Measurements from ENCODE around the gene PGM1.
"Not testable (repeated sequence)": the region's sequence is repeated elsewhere in the genome, so short reads cannot be mapped to it uniquely, and the experiment has no call there.

The PGM1 gene
- 27.1 to 29.9 reads per million in 2 experiments for total RNA-seq

DNA sequence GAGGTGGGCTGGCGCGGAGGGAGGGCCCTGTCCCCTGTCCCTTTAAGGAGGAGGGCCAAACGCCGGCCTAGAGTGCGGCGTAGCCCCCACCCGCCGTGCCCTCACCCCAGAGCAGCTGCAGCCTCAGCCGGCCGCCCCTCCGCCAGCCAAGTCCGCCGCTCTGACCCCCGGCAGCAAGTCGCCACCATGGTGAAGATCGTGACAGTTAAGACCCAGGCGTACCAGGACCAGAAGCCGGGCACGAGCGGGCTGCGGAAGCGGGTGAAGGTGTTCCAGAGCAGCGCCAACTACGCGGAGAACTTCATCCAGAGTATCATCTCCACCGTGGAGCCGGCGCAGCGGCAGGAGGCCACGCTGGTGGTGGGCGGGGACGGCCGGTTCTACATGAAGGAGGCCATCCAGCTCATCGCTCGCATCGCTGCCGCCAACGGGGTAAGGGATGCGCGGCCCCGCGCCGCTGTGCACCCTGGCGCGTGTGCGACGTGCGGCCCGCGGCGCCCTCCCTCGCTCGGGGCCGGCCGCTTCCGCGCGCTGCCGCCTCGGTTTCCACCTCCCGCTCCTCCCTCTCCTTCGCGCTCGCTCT lies at the start of gene PGM1:
Gene PGM1, plus strand, starts transcription at position 109 of the 583 bp plus-strand sequence. Its CDS starts 78 bp downstream, at position 187.
- peak; percentile 60 for DNase-seq (ENCODE audit: low read depth)

DNA sequence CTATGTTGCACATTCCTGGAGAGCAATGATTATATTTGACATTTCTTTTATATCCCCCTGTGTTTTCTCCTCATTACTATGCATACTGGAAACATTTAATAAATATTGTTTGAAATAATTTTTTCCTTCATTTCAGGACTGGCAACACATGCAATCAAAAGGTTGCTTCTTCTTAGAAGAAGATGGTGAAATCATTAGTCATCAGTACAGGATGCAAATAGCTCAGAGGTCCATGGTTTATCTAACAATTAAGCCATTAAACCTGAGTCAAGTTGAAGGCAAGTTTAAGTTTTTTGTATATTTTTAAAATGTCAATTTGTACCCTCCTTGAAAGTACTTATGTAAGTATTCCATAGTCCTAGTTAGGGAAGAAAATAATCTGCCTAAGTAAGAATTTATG lies 47.4 kb upstream of the PGM1 start:
- DNase-seq (ENCODE audit: low read depth) = no peak

DNA sequence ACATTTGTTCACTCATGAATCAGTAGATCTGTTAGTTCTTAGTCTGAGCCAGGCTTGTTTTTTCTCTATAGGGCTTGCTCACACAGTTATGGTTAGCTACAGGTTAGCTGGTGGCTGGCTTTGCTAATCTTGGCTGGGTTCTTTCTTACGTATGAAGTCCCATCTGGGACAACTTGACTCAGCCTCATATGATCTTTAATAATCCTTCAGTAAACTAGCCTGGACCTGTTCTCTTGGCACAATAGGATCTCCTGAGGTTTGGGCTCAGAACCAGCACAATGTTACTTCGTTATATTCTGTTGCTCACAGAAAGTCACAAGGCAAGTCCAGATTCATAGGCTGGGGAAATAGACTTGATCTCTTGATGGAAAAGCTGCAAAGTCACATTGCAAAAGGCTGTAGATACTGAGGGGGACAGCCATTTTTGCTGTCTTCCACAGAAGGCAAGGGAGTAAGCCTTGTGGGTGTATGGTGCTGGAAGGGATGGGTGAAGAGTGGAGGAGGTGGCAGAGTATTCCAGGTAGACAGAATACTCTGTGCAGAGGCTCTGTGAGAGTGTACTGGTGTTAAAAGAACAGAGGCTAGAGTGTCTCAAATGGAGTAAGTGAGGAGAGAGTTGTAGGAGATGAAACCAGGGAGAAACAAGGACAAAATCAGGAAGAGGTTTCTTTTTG lies 45.5 kb upstream of the PGM1 start:
- DNase-seq (ENCODE audit: low read depth) = no peak

DNA sequence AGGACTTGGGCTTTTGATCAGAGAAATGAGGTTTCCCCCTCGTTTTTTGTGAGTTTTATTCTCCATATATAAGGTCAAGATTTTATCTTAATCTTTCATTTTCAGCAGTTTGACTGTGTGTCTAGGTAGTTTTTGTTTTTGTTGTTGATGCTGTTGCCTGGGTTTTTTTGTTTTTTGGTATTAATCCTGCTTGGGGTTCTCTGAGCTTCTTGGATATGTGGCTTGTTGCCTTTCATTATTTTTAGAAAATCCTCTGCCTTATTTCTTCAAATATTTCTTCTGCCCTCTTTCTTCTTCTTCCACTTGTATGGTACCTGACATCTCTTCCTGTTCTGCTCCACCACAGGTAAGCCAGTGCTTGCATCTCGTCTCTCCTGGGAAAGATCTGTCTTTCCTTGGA lies 44.9 kb upstream of the PGM1 start:
- DNase-seq (ENCODE audit: low read depth) = no peak

DNA sequence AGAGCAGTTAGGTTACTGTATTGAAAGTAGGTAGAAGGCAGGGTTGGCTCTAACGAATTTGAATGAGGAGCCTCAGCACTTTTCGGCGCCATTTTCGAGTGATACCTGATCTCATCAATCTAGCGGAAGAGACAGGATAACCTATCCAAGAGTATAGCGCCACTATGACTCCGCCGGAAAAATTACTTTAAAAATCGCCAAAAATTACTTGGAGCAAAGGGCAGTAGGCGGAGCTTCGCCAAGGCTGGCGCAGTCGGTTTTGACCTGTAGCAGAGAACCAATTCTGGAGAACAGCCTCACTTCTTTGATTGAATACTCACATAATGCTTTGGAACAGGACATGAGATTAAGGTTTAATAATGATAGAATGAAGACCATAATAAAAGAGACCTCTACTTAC lies 44.3 kb upstream of the PGM1 start:
- no peak for DNase-seq (ENCODE audit: low read depth)

DNA sequence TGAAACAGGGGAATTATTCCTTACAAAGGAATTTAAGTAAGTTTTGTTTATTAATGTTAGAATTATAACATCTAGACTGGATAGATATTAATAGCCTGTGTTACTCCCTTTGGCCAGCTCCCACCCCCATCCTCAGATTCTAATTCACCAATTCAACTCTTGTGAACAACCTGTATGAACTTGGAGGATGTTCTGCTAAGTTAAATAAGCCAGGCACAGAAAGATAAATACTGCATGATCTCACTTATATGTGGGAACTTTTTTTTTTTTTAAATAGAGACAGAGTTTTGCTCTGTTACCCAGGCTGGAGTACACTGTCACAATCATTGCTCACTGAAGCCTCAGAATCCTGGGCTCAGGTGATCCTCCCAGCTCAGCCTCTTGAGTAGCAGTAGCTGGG lies 37.7 kb upstream of the PGM1 start:
- no peak for DNase-seq (ENCODE audit: low read depth)

DNA sequence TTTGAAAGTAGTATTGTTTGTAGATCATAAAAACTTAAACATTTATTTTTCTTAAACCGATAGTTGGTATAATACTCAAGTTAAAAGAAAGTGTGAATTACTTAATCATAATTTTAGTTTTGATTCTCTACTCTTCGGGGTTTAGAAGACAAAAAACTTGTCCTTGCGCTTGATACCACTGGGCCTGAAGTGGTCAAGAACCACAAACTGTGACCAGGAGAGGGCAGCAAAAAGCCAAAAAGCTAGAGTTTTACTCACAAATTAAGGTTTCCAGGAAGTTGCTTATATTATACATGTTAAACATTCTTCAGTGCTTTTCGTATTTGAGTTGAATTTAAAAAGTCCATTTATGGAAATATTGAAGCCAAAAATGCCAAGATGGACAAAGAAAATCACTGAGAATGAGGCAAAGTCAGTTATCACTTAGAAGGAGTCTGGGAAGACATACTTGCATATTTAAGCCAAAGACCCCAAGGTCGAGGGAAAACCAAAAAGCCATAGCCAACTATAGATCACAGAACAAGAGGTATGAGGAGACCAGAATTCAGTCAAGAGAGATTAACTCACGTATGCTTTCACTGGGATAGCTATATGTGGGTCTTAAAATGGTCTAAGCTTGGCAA lies 35.7 kb upstream of the PGM1 start:
- DNase-seq (ENCODE audit: low read depth) = no peak

DNA sequence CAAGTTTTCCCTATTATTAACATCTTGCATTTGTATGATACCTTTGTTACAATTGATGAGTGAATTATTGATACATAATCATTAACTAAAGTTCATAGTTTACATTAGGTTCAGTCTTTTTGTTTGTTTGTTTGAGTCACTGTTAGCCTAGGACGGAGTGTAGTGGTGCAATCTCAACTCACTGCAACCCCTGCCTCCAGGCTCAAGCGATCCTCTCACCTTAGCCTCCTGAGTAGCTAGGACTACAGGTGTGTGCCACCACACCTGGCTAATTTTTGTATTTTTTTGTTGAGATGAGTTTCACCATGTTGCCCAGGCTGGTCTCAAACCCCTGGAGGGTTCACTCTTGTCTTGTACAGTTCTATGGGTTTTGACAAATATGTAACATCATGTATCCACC lies 33.9 kb upstream of the PGM1 start:
- DNase-seq (ENCODE audit: low read depth) = no peak

DNA sequence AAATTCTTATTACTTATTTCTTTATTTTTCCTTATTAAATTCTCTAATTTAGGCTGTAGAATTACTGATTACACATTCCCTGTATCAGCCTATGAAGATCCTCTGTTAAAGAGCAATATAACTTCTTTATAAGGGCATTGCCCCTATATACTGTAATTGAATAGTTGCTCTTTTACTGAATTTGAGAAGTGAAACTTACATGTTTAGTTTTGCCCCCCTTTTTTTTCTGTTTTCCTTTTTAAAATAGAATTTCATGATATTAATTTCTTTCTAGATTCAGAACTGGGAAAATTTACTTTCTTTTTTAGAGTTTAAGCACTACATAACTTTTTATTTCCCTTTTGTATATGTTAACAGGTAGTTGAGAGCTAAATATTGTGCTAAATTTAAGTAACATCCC lies 29.5 kb upstream of the PGM1 start:
- no peak for DNase-seq (ENCODE audit: low read depth)

DNA sequence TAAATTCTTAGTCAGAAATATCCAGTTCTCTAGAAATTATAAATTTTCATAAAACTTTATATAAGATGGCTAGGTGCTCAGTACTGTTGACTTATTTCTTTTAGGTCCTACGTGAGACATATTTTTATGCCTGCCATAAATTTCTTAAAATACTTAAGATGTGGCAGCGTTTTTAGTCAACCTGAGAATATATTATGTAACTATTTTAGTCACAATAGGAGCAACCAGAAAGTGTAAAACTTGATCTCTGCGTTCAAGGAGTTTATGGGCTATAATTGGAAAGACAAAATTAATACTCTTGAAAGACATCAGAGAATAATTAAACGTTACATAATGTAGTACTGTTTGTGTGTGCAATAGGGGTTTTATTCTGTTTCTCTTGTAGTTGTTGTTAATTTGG lies 24.1 kb upstream of the PGM1 start:
- no peak for DNase-seq (ENCODE audit: low read depth)

DNA sequence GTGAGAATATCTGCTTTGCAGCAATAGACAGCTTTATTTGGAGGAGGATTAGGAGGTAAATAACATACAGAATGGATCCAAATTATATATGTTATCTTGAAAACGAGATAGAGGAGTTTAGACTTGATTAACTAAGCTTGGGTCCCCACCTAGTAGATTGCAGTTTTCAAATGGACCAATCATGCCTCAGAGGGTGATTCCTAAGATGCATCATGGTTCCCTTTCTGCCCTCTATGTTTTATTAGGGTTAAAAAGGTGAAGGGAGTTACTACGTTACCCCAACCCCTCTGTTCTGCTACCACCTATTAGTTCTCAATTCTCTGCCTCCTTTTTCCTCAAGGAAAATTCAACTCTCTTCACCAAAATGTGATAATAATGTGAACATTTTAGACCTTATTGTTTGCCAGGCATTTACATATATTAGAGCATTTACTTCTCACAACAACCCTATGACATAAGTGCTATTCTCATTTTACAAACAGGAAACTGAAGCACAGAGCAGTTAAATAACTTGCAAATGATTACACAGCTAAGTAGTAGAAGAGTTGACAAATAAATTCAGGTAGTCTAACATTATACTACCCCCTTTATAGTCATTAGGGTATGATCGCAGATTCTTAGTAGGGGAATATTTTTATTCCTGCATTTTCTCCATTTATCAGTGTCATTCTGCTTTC lies 23.4 kb upstream of the PGM1 start:
- no peak for DNase-seq (ENCODE audit: low read depth)

DNA sequence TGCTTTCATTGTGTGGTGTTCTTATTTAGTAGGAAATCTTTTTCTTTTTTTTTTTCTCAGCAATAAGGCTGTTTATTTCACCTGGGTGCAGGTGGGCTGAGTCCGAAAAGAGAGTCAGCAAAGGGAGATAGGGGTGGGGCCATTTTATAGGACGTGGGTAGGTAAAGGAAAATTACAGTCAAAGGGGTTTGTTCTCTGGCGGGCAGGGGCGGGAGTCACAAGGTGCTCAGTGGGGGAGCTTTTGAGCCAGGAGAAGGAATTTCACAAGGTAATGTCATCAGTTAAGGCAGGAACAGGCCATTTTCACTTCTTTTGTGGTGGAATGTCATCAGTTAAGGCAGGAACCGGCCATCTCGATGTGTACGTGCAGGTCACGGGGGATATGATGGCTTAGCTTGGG lies 20.5 kb upstream of the PGM1 start:
- not testable (repeated sequence) for DNase-seq (ENCODE audit: low read depth)

DNA sequence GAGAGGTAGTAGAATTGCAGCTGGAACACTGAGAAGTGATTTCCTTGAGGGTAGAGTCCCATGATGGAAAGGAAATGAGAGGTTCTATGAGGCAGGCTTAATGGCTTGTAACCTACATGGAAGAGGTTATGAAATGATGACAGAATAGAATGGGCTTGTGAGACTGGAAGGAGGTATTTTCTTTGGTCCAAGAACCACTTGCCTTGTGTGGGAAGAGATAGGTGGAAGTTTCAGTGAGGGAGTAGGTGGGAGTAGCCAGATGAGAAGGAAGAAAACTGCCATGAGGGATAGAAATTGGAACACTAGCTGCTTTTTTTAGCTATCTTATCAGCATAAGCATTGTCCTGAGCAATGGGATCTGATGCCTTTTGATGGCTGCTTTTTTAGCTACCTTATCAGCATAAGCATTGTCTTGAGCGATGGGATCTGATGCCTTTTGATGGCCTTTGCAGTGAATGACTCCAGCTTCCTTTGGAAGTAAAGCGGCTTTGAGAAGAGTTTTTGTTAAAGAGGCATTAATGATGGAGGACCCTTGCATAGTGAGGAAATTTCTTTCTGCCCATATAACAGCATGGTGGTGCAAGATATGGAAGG lies 18.9 kb upstream of the PGM1 start:
- not testable (repeated sequence) for DNase-seq (ENCODE audit: low read depth)

DNA sequence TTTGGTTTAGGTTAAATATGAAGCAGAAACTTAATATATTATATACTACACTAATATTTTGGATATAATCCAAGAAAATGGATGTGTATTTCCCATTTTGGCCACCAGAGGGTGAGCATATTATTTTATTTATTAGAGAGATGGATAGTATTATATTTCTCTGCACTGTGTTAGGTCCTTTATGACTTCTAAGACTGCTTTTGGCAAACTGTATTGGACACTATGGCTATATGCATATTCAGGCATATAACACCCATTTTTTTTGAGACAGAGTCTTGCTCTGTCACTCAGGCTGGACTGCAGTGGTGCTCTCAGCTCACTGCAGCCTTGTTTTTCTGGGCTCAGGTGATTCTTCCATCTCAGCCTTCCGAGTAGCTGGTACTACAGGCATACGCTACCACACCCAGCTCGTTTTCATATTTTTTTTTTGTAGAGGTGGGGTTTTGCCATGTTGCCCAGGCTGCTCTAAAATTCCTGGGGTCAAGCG lies 17.8 kb upstream of the PGM1 start:
- DNase-seq (ENCODE audit: low read depth) = no peak

DNA sequence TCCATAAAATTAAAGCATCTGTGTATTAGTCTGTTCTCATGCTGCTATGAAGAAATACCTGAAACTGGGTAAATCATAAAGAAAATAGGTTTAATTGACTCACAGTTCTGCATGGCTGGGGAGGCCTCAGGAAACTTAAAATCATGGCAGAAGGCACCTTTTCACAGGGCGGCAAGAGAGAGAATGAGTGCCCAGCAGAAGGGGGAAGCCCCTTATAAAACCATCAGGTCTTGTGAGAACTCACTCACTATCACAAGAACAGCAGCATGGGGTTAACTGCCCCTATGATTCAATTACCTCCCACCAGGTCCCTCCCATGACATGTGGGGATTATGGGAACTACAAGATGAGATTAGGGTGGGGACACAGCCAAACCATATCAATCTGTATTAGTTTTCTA lies 6.9 kb upstream of the PGM1 start:
- not testable (repeated sequence) for DNase-seq (ENCODE audit: low read depth)

DNA sequence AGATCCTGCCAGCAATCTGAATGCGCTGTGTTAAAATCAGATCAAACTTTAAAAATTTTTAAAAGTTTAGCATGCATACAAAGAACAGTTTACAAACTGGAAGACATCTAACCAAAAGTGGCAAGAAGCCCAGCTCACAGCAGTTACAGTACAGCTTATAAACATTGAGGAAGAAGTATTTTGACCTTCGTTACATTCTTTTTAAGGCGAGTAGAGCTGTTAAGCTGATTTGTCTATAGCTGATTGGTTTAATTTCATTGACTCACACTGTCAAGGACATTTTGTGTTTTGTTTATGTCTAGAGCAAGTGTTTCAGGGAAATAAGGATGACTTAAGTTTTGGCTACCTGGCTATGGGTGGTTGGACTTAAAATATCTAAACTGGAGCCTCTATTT lies 3.0 kb upstream of the PGM1 start:
- no peak for DNase-seq (ENCODE audit: low read depth)

DNA sequence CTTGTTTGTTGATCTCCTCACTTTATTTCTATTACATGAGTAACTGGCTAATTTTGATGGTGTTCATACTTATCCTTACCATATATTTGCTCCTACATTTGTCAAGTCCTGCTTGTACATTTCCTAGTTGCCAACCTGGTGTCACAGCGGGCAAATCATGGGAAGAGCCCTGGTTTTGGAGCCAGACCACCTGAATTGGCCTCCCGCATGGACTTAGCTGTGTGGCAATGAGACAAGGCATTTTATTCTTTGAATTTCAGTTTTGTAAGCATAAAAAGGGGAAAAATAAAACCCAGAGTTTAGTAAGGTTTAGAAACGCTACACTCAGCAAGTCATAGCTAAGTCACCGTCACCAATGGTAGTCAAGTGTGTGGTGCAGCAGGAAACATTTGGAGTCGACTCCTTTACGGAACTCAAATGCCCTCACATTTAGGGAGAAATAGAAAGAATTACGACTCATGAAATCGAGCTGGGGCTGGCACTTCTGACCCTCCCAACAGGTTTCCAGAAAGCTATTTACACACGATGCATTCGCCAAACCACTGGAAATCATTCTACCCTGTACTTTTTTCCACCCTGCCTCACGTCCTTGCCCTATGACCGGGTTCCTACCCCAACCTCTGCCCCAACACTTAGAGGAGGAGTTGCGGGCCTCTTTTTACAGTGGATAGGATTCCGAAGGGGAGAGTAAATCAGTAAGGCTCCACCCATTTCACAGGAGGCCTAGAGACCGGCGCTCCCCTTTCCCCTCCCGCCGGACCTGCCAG lies 492 bp upstream of the PGM1 start:
- DNase-seq (ENCODE audit: low read depth) = no peak

DNA sequence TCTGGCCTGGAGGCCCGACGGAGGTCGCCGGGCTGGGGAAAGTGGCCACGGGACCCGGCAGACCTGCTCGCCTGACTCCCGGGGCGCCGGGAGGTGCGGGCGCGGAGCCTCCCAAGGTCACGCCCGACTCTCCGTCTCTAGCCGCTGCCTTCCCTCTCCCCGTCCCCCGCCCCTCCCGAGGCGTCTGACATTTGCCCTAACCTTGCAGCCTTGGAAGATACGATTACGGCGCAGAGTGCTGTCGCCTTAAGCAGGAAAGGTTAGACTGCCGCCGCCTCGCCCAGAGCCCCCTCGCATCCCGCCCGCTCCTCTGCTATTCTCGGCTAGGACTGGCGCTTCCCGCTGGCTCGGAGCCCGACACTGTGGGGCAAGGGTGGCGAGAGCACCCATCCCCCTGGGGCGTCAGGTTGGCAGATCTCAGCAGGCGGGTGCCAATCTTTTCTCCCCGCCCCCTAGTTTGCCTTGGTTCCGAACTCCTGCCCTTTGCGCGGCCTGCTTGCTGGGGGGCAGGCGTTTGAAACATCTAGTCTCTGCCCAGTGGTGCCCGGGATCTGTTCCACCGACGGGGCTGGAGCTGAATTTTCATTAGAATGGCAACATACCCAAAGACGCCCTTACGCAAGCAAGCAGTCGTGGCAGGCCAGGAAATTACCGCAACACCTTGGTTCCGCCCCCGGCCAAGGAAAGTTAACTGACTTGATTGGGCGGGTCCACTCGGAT lies 835 bp downstream of the PGM1 start:
- DNase-seq (ENCODE audit: low read depth) = peak; percentile 64

DNA sequence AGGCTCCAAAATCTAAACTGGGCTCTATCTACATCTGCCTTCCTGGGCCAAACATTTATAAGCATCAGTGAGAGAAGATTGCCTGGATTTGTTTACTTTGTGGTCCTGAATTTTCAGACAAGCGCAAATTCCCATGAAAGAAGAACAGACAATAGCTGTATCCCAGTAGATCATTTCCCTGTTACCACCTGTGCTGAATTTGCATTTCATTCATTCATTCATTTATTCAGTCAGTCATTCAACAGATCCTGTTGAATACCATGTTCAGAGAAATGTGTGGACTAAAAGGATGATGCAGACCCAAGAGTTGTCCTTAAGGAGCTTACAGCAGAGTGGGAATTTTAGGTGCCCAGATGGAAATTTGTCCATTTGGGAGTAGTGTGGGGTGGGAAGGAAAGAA lies 2.2 kb downstream of the PGM1 start:
- DNase-seq (ENCODE audit: low read depth) = no peak

DNA sequence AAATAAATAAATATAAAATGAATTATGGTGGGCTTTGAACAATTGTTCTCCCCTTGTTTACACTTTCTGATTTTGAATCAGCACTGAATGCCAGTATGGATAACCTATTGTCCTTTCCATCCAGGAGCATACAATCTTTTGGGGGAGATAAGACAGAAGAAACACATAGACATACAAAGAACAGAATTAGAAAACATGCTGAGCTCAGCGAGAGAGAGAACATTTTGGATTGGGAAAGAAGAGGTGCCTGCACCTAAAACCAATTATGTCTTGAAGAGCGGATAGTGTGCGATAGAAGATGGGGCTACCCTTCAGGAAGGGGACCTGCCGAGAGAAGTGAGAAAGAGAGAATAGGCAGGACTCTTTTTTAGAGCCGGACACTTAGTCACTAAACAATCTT lies 6.6 kb downstream of the PGM1 start:
- no peak for DNase-seq (ENCODE audit: low read depth)

DNA sequence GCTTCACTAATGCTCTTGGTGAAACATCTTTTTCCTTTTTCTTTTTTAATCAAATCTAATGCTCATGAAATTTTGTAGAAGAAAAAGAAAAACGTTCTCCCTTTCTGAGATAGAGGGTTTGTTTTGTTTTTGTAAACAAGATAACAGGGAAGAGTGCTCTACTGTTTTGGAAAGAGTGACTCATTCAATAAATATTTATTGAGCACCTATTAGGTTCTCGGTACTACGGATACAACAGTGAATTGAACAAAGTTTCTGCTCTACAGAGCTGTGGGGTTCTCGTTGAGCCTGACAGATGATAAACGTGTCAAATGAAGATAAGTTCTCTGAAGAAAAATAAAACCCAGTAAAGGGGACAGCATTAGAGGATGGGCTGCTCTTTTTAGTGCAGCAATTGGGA lies 7.0 kb downstream of the PGM1 start:
- no peak for DNase-seq (ENCODE audit: low read depth)
